ENCODE measurements around the gene ST3GAL3. TPM values are rescaled to one million over a fixed set of nuclear protein-coding genes. Genes with fewer than 3 reads are reported as not detected.

ST3GAL3 gene
- total RNA-seq, 3 donors from 2014 or later: 14.0 to 23.0 (median 19.7) TPM

GRCh38 chr1:43666608-43667007 lies 40.7 kb upstream of the ST3GAL3 start:
- Histone ChIP-seq H3K9me3 (no peaks in the 10 kb centered on the region), H3K36me3 (peaks cover 32% of the 10 kb centered on the region), H3K4me3 (no peak overlapping the region), H3K27ac (peak overlapping the region in 1 of 2 donors; percentile 34), H3K27me3 (no peaks in the 10 kb centered on the region), H3K4me1 (no peaks in the 10 kb centered on the region)
- TF ChIP-seq POLR2AphosphoS5 (IDR thresholded peaks at IDR 0.05) (no peak), POLR2A (IDR thresholded peaks at IDR 0.05) (no peak), CTCF (IDR thresholded peaks at IDR 0.05) (no peak)
- intact Hi-C loops (cut with DNase I; ENCODE audit: low total_unique reads): loop anchor here (5.0 kb wide), 1 partner anchor 1009 kb away; the partner anchor contains the start of gene PPIH
- DNase-seq (ENCODE audit: low spot score in 2 of 2): no peak

- no peak for DNase-seq (ENCODE audit: low spot score in 2 of 2)
- Histone ChIP-seq H3K36me3 (peaks cover 29% of the 10 kb centered on the region), H3K27me3 (no peaks in the 10 kb centered on the region), H3K27ac (no peak overlapping the region), H3K4me1 (no peaks in the 10 kb centered on the region), H3K4me3 (no peak overlapping the region), H3K9me3 (no peaks in the 10 kb centered on the region)
- intact Hi-C loops (cut with DNase I; ENCODE audit: low total_unique reads): loop anchor here (5.0 kb wide), 1 partner anchor 1012 kb away; the partner anchor contains the start of gene PPIH
- TF ChIP-seq POLR2AphosphoS5 (IDR thresholded peaks at IDR 0.05) (no peak), CTCF (IDR thresholded peaks at IDR 0.05) (no peak), POLR2A (IDR thresholded peaks at IDR 0.05) (no peak)
These were observed 38.4 kb upstream of the ST3GAL3 start for GRCh38 chr1:43668956-43669355.

- Histone ChIP-seq H3K9me3 (no peaks in the 10 kb centered on the region), H3K4me1 (no peaks in the 10 kb centered on the region), H3K27ac (no peak overlapping the region), H3K4me3 (no peak overlapping the region), H3K27me3 (no peaks in the 10 kb centered on the region), H3K36me3 (peaks cover 29% of the 10 kb centered on the region)
- intact Hi-C loops (cut with DNase I; ENCODE audit: low total_unique reads): loop anchor here (5.0 kb wide), 1 partner anchor 1013 kb away; the partner anchor contains the start of gene PPIH
- TF ChIP-seq CTCF (IDR thresholded peaks at IDR 0.05) (no peak), POLR2A (IDR thresholded peaks at IDR 0.05) (no peak), POLR2AphosphoS5 (IDR thresholded peaks at IDR 0.05) (no peak)
- DNase-seq (ENCODE audit: low spot score in 2 of 2): no peak
These were observed 37.5 kb upstream of the ST3GAL3 start for GRCh38 chr1:43669878-43670277.

- H3K27me3 ChIP-seq: no peaks in the 10 kb centered on the region
- TF ChIP-seq CTCF (IDR thresholded peaks at IDR 0.05) (no peak), POLR2AphosphoS5 (IDR thresholded peaks at IDR 0.05) (no peak), POLR2A (IDR thresholded peaks at IDR 0.05) (no peak)
- H3K9me3 ChIP-seq: no peaks in the 10 kb centered on the region
- H3K36me3 ChIP-seq: peaks cover 29% of the 10 kb centered on the region
- intact Hi-C loops (cut with DNase I; ENCODE audit: low total_unique reads): no loop called here
- H3K27ac ChIP-seq: no peak overlapping the region
- H3K4me1 ChIP-seq: no peaks in the 10 kb centered on the region
- H3K4me3 ChIP-seq: no peak overlapping the region
- no peak for DNase-seq (ENCODE audit: low spot score in 2 of 2)
These were observed 36.1 kb upstream of the ST3GAL3 start for GRCh38 chr1:43671193-43671592.

- Histone ChIP-seq H3K36me3 (peaks cover 29% of the 10 kb centered on the region), H3K9me3 (no peaks in the 10 kb centered on the region), H3K4me1 (no peaks in the 10 kb centered on the region), H3K4me3 (no peak overlapping the region), H3K27ac (peak overlapping the region in 1 of 2 donors; percentile 58), H3K27me3 (no peaks in the 10 kb centered on the region)
- TF ChIP-seq POLR2AphosphoS5 (IDR thresholded peaks at IDR 0.05): no peak
- TF ChIP-seq POLR2A (IDR thresholded peaks at IDR 0.05): no peak
- TF ChIP-seq CTCF (IDR thresholded peaks at IDR 0.05): no peak
- intact Hi-C loops (cut with DNase I; ENCODE audit: low total_unique reads): no loop called here
- DNase-seq (ENCODE audit: low spot score in 2 of 2): no peak
These were observed 35.6 kb upstream of the ST3GAL3 start for GRCh38 chr1:43671626-43672330.

Data from breast epithelium (tissue), 4 donors.